HepG2 (cell line): ENCODE results near the gene TRA2B. TPM values are rescaled to one million over a fixed set of nuclear protein-coding genes. Genes with fewer than 3 reads are reported as not detected.

ENCODE experiments used
- ARNT2 ChIP-seq: sonication (generic); formaldehyde crosslinking; IDR thresholded peaks from 2 replicates; pipeline ENCODE4 v1.8.0; 2022; ENCODE audit warnings: mild to moderate bottlenecking, low read depth, missing genetic modification reagents, moderate library complexity
- FOXA1 ChIP-seq, 2 experiments: fragments of 450-650 bp in 1 of 2; sonication (generic) in 1 of 2; formaldehyde crosslinking in 1 of 2; IDR thresholded peaks; 2 replicates each; pipeline versions ENCODE4 v1.4.0 to v1.6.1; 2016 to 2020; ENCODE audit warnings: missing genetic modification reagents in 1 of 2
- RBM22 ChIP-seq: fragments of 200-400 bp; formaldehyde crosslinking; optimal IDR thresholded peaks from 2 replicates; pipeline ENCODE3; 2017; ENCODE audit warnings: mild to moderate bottlenecking, low read length, moderate library complexity
- RXRB ChIP-seq: IDR thresholded peaks from 2 replicates; pipeline ENCODE4 v1.6.1; 2016; ENCODE audit warnings: borderline replicate concordance, missing genetic modification reagents, missing compliant biosample characterization
- ZBTB20 ChIP-seq: sonication (generic); formaldehyde crosslinking; IDR thresholded peaks from 2 replicates; pipeline ENCODE4 v1.8.1; 2023; ENCODE audit warnings: missing genetic modification reagents, low read depth, mild to moderate bottlenecking, borderline replicate concordance
- ZBTB38 ChIP-seq: sonication (generic); formaldehyde crosslinking; IDR thresholded peaks from 2 replicates; pipeline ENCODE4 v1.5.1; 2020; ENCODE audit warnings: mild to moderate bottlenecking, missing genetic modification reagents
- ZNF136 ChIP-seq: sonication (generic); formaldehyde crosslinking; IDR thresholded peaks from 2 replicates; pipeline ENCODE4 v1.8.1; 2022; ENCODE audit warnings: low read depth, mild to moderate bottlenecking, moderate library complexity, missing genetic modification reagents
- ZNF382 ChIP-seq: sonication (generic); formaldehyde crosslinking; IDR thresholded peaks from 2 replicates; pipeline ENCODE4 v1.5.0; 2020; ENCODE audit warnings: missing genetic modification reagents, mild to moderate bottlenecking, borderline replicate concordance
- polyA plus RNA-seq, 8 experiments: library from polyadenylated mRNA; depleted of rRNA in 3 of 8; stranded (reverse) in 7 of 8; unstranded in 1 of 8; fragments of >200 nt; fragmentation: Illumina TruSeq in 4 of 8; extraction: Trizol in 4 of 8; gene quantifications; 2 replicates each; pipeline versions ENCODE4 v1.2.1 to v1.2.3, GENCODE V29; 2011 to 2016; ENCODE audit warnings: low read depth in 4 of 8, missing spikeins in 1 of 8, mixed read lengths in 1 of 8; ENCODE audit not compliant: insufficient read depth in 1 of 8
- total RNA-seq, 5 experiments: library from RNA; depleted of rRNA; stranded (reverse); fragments of >200 nt; fragmentation: Illumina TruSeq; extraction: Trizol; gene quantifications; 2 replicates each; pipeline ENCODE4 v1.2.3, GENCODE V29; 2016; ENCODE audit warnings: low read depth in 1 of 5
- TF ChIP-seq, protein P1 (sequence below): IDR thresholded peaks from 2 replicates; pipeline ENCODE4 v1.6.1; 2016; ENCODE audit warnings: low read depth, missing genetic modification reagents, missing compliant biosample characterization
- TF ChIP-seq, protein P2 (sequence below): sonication (generic); formaldehyde crosslinking; IDR thresholded peaks from 2 replicates; pipeline ENCODE4 v1.4.0; 2020; ENCODE audit warnings: missing genetic modification reagents
- TF ChIP-seq, protein P3 (sequence below): sonication (generic); formaldehyde crosslinking; IDR thresholded peaks from 2 replicates; pipeline ENCODE4 v1.4.0; 2020; ENCODE audit warnings: missing genetic modification reagents, borderline replicate concordance
- TF ChIP-seq, protein P4 (sequence below): IDR thresholded peaks from 2 replicates; pipeline ENCODE4 v1.6.1; 2016; ENCODE audit warnings: mild to moderate bottlenecking, missing biosample characterization, missing genetic modification reagents

TRA2B gene
- total and polyA plus RNA-seq, 2 of the 13 experiments (the other 11 are each of a cell fraction or from before 2014, with no cell fraction given): 105 to 241 TPM

DNA sequence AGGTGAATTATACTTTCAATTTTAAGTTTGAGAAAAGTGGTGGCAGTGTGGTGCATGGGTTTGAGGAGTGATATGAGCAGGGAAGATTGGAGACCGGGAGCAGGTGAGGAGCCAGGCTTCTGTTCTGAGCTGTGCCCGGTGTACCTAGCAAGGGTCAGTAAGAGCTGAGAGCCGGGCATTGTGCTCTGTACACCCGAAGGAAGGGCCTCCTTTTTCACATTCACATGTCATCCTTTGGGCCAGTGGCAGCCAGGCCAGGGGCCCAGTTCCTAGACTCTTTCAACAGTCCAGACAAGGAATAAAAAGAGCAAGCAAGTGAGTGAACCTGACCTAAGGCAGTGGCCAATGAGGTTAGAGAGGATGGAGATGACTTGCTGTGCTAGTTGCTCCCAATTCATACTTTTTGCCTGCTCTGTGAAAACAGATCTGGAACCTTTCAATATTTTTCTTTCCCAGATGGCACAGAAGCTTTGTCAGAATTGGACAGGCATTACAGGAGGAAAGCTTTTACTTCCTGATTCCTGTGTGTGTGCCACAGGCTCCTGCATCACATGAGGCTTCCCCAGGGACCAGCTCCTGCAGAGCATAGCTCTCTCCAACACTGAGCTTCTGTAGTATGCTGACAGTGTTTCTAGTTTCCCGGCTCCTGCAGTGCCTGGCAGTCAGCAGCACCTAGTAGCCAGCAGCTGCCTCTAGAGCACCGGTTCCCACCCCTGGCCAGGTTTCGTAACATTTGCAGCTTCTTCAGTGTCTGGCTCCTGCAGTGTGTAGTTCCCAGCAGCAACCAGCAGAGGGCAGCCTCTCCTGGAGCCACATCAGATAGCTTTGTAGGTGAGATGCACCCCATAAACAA, 5.3 kb upstream of the TRA2B start (continued):
- TF ChIP-seq, protein P1, sequence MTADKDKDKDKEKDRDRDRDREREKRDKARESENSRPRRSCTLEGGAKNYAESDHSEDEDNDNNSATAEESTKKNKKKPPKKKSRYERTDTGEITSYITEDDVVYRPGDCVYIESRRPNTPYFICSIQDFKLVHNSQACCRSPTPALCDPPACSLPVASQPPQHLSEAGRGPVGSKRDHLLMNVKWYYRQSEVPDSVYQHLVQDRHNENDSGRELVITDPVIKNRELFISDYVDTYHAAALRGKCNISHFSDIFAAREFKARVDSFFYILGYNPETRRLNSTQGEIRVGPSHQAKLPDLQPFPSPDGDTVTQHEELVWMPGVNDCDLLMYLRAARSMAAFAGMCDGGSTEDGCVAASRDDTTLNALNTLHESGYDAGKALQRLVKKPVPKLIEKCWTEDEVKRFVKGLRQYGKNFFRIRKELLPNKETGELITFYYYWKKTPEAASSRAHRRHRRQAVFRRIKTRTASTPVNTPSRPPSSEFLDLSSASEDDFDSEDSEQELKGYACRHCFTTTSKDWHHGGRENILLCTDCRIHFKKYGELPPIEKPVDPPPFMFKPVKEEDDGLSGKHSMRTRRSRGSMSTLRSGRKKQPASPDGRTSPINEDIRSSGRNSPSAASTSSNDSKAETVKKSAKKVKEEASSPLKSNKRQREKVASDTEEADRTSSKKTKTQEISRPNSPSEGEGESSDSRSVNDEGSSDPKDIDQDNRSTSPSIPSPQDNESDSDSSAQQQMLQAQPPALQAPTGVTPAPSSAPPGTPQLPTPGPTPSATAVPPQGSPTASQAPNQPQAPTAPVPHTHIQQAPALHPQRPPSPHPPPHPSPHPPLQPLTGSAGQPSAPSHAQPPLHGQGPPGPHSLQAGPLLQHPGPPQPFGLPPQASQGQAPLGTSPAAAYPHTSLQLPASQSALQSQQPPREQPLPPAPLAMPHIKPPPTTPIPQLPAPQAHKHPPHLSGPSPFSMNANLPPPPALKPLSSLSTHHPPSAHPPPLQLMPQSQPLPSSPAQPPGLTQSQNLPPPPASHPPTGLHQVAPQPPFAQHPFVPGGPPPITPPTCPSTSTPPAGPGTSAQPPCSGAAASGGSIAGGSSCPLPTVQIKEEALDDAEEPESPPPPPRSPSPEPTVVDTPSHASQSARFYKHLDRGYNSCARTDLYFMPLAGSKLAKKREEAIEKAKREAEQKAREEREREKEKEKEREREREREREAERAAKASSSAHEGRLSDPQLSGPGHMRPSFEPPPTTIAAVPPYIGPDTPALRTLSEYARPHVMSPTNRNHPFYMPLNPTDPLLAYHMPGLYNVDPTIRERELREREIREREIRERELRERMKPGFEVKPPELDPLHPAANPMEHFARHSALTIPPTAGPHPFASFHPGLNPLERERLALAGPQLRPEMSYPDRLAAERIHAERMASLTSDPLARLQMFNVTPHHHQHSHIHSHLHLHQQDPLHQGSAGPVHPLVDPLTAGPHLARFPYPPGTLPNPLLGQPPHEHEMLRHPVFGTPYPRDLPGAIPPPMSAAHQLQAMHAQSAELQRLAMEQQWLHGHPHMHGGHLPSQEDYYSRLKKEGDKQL: no peak
- TF ChIP-seq RBM22: no peak
- TF ChIP-seq, protein P2, sequence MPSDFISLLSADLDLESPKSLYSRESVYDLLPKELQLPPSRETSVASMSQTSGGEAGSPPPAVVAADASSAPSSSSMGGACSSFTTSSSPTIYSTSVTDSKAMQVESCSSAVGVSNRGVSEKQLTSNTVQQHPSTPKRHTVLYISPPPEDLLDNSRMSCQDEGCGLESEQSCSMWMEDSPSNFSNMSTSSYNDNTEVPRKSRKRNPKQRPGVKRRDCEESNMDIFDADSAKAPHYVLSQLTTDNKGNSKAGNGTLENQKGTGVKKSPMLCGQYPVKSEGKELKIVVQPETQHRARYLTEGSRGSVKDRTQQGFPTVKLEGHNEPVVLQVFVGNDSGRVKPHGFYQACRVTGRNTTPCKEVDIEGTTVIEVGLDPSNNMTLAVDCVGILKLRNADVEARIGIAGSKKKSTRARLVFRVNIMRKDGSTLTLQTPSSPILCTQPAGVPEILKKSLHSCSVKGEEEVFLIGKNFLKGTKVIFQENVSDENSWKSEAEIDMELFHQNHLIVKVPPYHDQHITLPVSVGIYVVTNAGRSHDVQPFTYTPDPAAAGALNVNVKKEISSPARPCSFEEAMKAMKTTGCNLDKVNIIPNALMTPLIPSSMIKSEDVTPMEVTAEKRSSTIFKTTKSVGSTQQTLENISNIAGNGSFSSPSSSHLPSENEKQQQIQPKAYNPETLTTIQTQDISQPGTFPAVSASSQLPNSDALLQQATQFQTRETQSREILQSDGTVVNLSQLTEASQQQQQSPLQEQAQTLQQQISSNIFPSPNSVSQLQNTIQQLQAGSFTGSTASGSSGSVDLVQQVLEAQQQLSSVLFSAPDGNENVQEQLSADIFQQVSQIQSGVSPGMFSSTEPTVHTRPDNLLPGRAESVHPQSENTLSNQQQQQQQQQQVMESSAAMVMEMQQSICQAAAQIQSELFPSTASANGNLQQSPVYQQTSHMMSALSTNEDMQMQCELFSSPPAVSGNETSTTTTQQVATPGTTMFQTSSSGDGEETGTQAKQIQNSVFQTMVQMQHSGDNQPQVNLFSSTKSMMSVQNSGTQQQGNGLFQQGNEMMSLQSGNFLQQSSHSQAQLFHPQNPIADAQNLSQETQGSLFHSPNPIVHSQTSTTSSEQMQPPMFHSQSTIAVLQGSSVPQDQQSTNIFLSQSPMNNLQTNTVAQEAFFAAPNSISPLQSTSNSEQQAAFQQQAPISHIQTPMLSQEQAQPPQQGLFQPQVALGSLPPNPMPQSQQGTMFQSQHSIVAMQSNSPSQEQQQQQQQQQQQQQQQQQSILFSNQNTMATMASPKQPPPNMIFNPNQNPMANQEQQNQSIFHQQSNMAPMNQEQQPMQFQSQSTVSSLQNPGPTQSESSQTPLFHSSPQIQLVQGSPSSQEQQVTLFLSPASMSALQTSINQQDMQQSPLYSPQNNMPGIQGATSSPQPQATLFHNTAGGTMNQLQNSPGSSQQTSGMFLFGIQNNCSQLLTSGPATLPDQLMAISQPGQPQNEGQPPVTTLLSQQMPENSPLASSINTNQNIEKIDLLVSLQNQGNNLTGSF (CRISPR knock-in tag): no peak
- TF ChIP-seq ARNT2: 0 out of 2 replicates have a peak, but pooled peaks have one; percentile 39
- TF ChIP-seq ZBTB38 (CRISPR knock-in tag): 0 out of 2 replicates have a peak, but pooled peaks have one; percentile 32
- TF ChIP-seq FOXA1 (IDR thresholded peaks at IDR 0.05): no peak
- 0 out of 2 replicates have a peak, but pooled peaks have one; percentile 38 for TF ChIP-seq FOXA1 (CRISPR knock-in tag; IDR thresholded peaks at IDR 0.05)
- no peak for TF ChIP-seq ZBTB20 (CRISPR knock-in tag)
- 0 out of 2 replicates have a peak, but pooled peaks have one; percentile 14 for TF ChIP-seq ZNF136 (CRISPR knock-in tag)
- TF ChIP-seq, protein P3, sequence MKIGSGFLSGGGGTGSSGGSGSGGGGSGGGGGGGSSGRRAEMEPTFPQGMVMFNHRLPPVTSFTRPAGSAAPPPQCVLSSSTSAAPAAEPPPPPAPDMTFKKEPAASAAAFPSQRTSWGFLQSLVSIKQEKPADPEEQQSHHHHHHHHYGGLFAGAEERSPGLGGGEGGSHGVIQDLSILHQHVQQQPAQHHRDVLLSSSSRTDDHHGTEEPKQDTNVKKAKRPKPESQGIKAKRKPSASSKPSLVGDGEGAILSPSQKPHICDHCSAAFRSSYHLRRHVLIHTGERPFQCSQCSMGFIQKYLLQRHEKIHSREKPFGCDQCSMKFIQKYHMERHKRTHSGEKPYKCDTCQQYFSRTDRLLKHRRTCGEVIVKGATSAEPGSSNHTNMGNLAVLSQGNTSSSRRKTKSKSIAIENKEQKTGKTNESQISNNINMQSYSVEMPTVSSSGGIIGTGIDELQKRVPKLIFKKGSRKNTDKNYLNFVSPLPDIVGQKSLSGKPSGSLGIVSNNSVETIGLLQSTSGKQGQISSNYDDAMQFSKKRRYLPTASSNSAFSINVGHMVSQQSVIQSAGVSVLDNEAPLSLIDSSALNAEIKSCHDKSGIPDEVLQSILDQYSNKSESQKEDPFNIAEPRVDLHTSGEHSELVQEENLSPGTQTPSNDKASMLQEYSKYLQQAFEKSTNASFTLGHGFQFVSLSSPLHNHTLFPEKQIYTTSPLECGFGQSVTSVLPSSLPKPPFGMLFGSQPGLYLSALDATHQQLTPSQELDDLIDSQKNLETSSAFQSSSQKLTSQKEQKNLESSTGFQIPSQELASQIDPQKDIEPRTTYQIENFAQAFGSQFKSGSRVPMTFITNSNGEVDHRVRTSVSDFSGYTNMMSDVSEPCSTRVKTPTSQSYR: no peak
- peak; percentile 67; the same call in 1 of the 2 replicates for TF ChIP-seq RXRB (CRISPR knock-in tag)
- no peak for TF ChIP-seq ZNF382 (CRISPR knock-in tag)
- TF ChIP-seq, protein P4, sequence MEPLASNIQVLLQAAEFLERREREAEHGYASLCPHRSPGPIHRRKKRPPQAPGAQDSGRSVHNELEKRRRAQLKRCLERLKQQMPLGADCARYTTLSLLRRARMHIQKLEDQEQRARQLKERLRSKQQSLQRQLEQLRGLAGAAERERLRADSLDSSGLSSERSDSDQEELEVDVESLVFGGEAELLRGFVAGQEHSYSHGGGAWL (CRISPR knock-in tag): peak; percentile 26; the same call in 1 of the 2 replicates
